ENCODE results near the gene LRRC4C. TPM values are rescaled to one million over a fixed set of nuclear protein-coding genes. Genes with fewer than 3 reads are reported as not detected.
A peak's percentile ranks its signal among the peaks of the same experiment; 100 is the strongest.

Gene LRRC4C
- total RNA-seq, 1 donor from 2014 or later: not detected

GRCh38 chr11:40338062-40338461 lies 1121.4 kb downstream of the LRRC4C start:
- no peak for DNase-seq (ENCODE audit: low spot score in 2 of 2)
- TF ChIP-seq CTCF (IDR thresholded peaks at IDR 0.05): no peak
- no peak overlapping the region for H3K4me3 ChIP-seq
- no peaks in the 10 kb centered on the region for H3K27me3 ChIP-seq
- intact Hi-C loops (cut with DNase I): no loop called here
- no peaks in the 10 kb centered on the region for H3K9me3 ChIP-seq
- no peak overlapping the region for H3K27ac ChIP-seq
- no peaks in the 10 kb centered on the region for H3K36me3 ChIP-seq
- no peaks in the 10 kb centered on the region for H3K4me1 ChIP-seq

- H3K36me3 ChIP-seq: no peaks in the 10 kb centered on the region
- no peak overlapping the region for H3K4me3 ChIP-seq
- no peaks in the 10 kb centered on the region for H3K27me3 ChIP-seq
- no peak overlapping the region for H3K27ac ChIP-seq
- no peaks in the 10 kb centered on the region for H3K9me3 ChIP-seq
- DNase-seq (ENCODE audit: low spot score in 2 of 2): no peak
- TF ChIP-seq CTCF (IDR thresholded peaks at IDR 0.05): no peak
- intact Hi-C loops (cut with DNase I): no loop called here
- H3K4me1 ChIP-seq: no peaks in the 10 kb centered on the region
Observed at GRCh38 chr11:40337118-40337517, 1122.3 kb downstream of the LRRC4C start.

GRCh38 chr11:40328890-40329614 lies 1130.4 kb downstream of the LRRC4C start:
- no peak for TF ChIP-seq CTCF (IDR thresholded peaks at IDR 0.05)
- Histone ChIP-seq H3K4me1 (peaks cover 0 to 4% of the 10 kb centered on the region in 2 donors), H3K9me3 (no peaks in the 10 kb centered on the region), H3K27me3 (no peaks in the 10 kb centered on the region), H3K27ac (peak overlapping the region; percentile 12 to 45), H3K36me3 (no peaks in the 10 kb centered on the region), H3K4me3 (no peak overlapping the region)
- peak; percentile 18 to 84 for DNase-seq (ENCODE audit: low spot score in 2 of 2)
- intact Hi-C loops (cut with DNase I): no loop called here

GRCh38 chr11:40323241-40323640 lies 1136.2 kb downstream of the LRRC4C start:
- H3K9me3 ChIP-seq: no peaks in the 10 kb centered on the region
- no peaks in the 10 kb centered on the region for H3K4me1 ChIP-seq
- no peaks in the 10 kb centered on the region for H3K27me3 ChIP-seq
- TF ChIP-seq CTCF (IDR thresholded peaks at IDR 0.05): no peak
- intact Hi-C loops (cut with DNase I): no loop called here
- no peak overlapping the region for H3K4me3 ChIP-seq
- no peak for DNase-seq (ENCODE audit: low spot score in 2 of 2)
- H3K27ac ChIP-seq: no peak overlapping the region
- no peaks in the 10 kb centered on the region for H3K36me3 ChIP-seq

GRCh38 chr11:40321537-40321936 lies 1137.9 kb downstream of the LRRC4C start:
- Histone ChIP-seq H3K27ac (no peak overlapping the region), H3K27me3 (no peaks in the 10 kb centered on the region), H3K9me3 (no peaks in the 10 kb centered on the region), H3K4me3 (no peak overlapping the region), H3K4me1 (no peaks in the 10 kb centered on the region), H3K36me3 (no peaks in the 10 kb centered on the region)
- no peak for TF ChIP-seq CTCF (IDR thresholded peaks at IDR 0.05)
- intact Hi-C loops (cut with DNase I): no loop called here
- no peak for DNase-seq (ENCODE audit: low spot score in 2 of 2)

Measured in ascending aorta (tissue), 2 donors.